ENCODE results near the gene C16orf54. TPM values are rescaled to one million over a fixed set of nuclear protein-coding genes. Genes with fewer than 3 reads are reported as not detected.
"Not testable (repeated sequence)": the region's sequence is repeated elsewhere in the genome, so short reads cannot be mapped to it uniquely, and the experiment has no call there.

Gene C16orf54
- total and polyA plus RNA-seq, 9 of the 15 experiments (the other 6 are each of a cell fraction or from before 2014, with no cell fraction given): 0.09 TPM; not detected in 8

GRCh38 chr16:29747947-29748759 is 2.4 kb upstream of the C16orf54 start (continued):
- no peak for TF ChIP-seq GMEB1 (CRISPR knock-in tag; IDR thresholded peaks at IDR 0.05)
- no peak for TF ChIP-seq LEF1 (IDR thresholded peaks at IDR 0.05)
- TF ChIP-seq ELF1 (tag; IDR thresholded peaks at IDR 0.05): no peak
- 0 out of 2 replicates have a peak, but pooled peaks have one; percentile 42 for TF ChIP-seq HLTF (IDR thresholded peaks at IDR 0.05)
- no peak for TF ChIP-seq PHTF2 (CRISPR knock-in tag; IDR thresholded peaks at IDR 0.05)

GRCh38 chr16:29746518-29746917 is 728 bp upstream of the C16orf54 start:
- H3K9ac ChIP-seq (ENCODE audit: insufficient read depth in 1 of 2, low read depth in 2 of 2, low read length in 2 of 2); H4K20me1 ChIP-seq (replicated peaks; ENCODE audit: control insufficient read depth, insufficient read depth, low read length); H3K79me2 ChIP-seq (ENCODE audit: control insufficient read depth, insufficient read depth, low read length); H3K4me2 ChIP-seq (ENCODE audit: insufficient read depth, low read length); H3K4me3 ChIP-seq; H2AFZ ChIP-seq (ENCODE audit: low read depth, low read length); DNase-seq (ENCODE audit: extremely low read depth in 1 of 4, low spot score in 3 of 4); FAIRE-seq; H3K27ac ChIP-seq (ENCODE audit: extremely low read depth, low read depth, low read length); intact Hi-C loops (cut with micrococcal nuclease); ATAC-seq; BruUV-seq (replicated peaks); in situ Hi-C loops (cut with MboI); H3K9me1 ChIP-seq (ENCODE audit: control insufficient read depth, insufficient read depth, low read length); POLR2A ChIA-PET; H3K36me3 ChIP-seq (ENCODE audit: control insufficient read depth, insufficient read depth, low read length); H3K27me3 ChIP-seq (ENCODE audit: control insufficient read depth in 2 of 2, insufficient read depth in 2 of 2, low read length in 2 of 2); H3K9me3 ChIP-seq (replicated peaks; ENCODE audit: control insufficient read depth, insufficient read depth, low read depth, low read length): not testable (repeated sequence)
- WGBS (ENCODE audit: insufficient coverage, low coverage, missing lambda C conversion rate): 24% methylated on average over 4 of the region's 4 CpGs
- CTCF ChIA-PET (ENCODE audit: low intra/inter-chr PET ratio): interaction anchor here (0.5 kb wide), 1 partner anchor 40 kb away, joined by 3 read pairs; no protein-coding TSS in a partner anchor
- H3K4me1 ChIP-seq (replicated peaks in 1 of 2; ENCODE audit: control insufficient read depth in 2 of 2, insufficient read depth in 2 of 2, low read length in 2 of 2): peaks cover 0 to 18% of the 10 kb centered on the region in 2 experiments; a peak in 3 of 5 replicates
